Measurements from ENCODE around the gene EHMT1.
A peak's percentile ranks its signal among the peaks of the same experiment; 100 is the strongest.

Gene EHMT1

GRCh38 chr9:137648396-137648795 lies 29.6 kb downstream of the EHMT1 start:
- no peak for DNase-seq

GRCh38 chr9:137649553-137649952 lies 30.7 kb downstream of the EHMT1 start:
- DNase-seq, result no peak

DNA sequence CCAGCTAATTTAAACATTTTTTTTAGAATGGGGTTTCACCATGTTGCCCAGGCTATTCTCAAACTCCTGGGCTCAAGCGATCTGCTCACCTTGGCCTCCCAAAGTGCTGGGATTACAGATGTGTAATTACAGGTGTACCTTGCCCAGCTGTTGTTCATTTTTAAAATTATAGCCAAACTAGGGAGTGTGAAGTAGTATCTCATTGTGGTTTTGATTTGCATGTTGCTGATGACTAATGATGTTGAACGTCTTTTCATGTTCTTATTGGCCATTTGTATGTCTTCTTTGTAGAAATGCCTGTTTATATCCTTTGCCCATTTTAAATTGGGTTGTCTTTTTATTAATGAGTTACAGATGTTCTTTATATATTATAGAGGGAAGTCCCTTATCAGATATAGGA lies 31.5 kb downstream of the EHMT1 start:
- DNase-seq, result no peak

- no peak for DNase-seq
These were observed 32.0 kb downstream of the EHMT1 start for GRCh38 chr9:137650779-137651178.

GRCh38 chr9:137656416-137656815 lies 37.6 kb downstream of the EHMT1 start:
- no peak for DNase-seq

GRCh38 chr9:137657606-137658005 lies 38.8 kb downstream of the EHMT1 start:
- no peak for DNase-seq

GRCh38 chr9:137658781-137659180 lies 40.0 kb downstream of the EHMT1 start:
- no peak for DNase-seq

DNA sequence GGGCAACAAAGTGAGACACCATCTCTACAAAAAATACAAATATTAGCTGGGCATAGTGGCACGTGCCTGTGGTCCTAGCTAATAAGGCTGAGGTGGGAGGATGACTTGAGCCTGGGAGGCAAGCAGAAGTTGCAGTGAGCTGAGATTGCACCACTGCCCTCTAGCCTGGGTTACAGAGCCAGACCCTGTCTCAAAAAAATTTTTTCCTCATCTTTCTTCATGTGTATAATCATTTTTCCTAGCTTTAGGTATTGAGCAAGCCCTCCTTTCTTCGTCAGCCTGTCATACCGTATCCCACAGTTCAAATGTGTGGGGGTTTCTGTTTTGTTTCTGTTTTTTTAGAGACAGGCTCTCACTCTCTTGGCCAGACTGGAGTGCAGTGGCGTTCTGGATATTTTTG lies 41.3 kb downstream of the EHMT1 start:
- DNase-seq, result no peak

DNA sequence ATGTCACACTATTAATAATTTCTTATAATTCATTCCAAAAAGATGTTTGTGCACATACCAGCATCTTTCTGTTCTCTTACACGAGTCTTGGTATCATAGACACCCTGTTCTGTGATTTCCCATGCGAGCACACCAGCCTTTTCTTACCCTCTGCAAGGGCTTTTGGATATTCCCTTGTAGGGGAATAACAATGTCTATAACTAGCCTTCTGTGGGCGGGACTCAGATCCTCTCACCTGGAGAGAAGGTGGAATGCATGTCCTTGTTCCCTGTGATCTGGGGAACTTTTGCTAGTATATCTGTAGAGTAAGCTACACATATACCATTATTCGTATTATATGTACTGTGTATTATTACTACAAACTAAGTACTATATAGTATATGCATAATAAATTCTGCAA lies 44.8 kb downstream of the EHMT1 start:
- DNase-seq, result no peak

GRCh38 chr9:137664676-137665075 lies 45.9 kb downstream of the EHMT1 start:
- DNase-seq, result no peak

DNA sequence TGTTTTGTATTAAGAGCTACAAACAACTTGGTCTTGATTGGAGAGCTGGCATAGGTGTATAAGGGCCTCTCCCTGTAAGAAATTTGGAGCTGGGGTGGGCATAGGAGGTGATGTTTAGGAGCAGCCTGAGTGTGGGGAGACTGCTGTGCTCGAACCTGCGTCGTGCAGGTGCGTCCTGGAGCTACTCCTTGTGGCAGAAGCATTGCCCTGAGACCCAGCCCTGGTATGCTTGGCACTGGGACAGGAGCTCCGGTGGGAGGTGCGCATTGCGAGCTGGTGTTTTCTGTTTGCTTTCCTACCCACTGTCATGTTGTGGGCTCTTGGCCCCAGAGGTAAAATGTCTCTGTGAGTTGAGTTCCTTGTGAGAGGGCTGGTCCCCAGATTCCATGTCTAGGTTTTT lies 46.4 kb downstream of the EHMT1 start:
- no peak for DNase-seq

DNA sequence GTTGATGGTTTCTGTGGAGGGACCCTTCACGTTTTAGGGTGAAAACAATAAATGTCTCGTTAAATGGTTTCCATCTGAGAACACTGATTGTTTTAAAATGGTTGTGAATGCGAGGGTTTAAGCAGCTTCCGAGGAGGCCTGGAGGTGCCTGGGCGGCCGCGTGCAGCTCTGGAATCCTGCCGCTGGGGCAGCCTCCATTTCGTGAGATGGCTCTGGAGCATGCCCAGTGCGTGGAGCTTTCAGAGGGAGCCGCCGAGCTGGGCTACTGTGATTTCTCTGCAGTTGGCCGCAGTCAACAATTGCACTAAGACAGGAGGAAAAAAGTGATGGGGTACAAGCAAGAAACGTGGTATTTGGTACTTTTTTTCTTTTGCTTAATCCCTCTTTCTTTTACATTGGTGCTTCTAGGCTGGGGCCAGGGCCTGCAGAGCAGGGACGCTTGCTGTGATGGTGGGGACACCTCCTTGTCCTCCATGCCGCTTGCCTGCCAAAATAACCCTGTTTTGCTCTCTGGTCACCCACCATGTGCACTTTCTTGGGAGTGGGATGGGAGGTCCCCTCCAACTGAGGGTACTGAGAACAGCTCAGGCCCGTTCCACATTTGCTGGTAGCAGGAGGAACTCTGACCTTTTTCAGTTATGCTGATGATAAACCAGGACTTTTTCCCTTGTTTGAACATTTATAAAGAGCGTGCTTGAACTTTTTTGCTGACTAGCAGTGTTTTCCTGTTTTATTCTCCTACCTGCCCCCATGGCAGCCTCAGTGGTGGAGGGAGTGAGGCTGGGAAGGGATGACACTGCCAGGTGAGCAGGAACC lies 47.1 kb downstream of the EHMT1 start:
- no peak for DNase-seq

DNA sequence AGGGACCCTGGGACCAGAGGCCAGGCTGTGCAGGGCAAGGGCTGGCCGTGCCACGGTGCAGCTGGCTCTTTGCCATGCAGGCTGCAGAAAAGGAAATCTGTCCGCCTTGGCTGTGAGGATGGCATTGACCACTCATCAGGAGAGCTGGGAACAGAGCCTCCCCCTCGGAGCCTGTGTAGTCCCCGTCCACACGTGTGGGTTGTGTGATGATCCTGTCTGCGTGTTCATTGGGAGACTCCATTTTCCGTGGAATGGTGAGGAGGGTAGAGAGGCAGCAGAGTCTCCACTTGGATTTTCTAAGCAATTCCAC lies 47.7 kb downstream of the EHMT1 start:
- DNase-seq, result no peak

- DNase-seq, result no peak
These were observed 48.3 kb downstream of the EHMT1 start for GRCh38 chr9:137666955-137667670.

GRCh38 chr9:137668203-137668602 lies 49.4 kb downstream of the EHMT1 start:
- DNase-seq, result no peak

DNA sequence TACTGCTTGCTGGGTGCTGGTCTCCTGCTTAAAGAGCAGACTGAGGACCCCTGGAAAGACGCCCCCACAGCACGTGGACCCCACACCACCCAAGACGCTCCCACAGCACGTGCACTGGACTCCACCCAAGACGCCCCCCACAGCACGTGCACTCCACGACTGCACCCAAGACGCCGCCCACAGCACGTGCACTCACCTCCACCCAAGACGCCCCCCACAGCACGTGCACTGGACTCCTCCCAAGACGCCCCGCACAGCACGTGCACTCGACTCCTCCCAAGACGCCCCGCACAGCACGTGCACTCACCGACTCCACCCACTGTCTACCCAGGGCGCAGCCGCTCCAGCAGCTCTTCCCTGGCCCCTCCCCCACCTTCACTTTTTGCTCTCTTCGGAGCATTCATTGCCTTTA lies 50.5 kb downstream of the EHMT1 start:
- DNase-seq, result no peak

DNA sequence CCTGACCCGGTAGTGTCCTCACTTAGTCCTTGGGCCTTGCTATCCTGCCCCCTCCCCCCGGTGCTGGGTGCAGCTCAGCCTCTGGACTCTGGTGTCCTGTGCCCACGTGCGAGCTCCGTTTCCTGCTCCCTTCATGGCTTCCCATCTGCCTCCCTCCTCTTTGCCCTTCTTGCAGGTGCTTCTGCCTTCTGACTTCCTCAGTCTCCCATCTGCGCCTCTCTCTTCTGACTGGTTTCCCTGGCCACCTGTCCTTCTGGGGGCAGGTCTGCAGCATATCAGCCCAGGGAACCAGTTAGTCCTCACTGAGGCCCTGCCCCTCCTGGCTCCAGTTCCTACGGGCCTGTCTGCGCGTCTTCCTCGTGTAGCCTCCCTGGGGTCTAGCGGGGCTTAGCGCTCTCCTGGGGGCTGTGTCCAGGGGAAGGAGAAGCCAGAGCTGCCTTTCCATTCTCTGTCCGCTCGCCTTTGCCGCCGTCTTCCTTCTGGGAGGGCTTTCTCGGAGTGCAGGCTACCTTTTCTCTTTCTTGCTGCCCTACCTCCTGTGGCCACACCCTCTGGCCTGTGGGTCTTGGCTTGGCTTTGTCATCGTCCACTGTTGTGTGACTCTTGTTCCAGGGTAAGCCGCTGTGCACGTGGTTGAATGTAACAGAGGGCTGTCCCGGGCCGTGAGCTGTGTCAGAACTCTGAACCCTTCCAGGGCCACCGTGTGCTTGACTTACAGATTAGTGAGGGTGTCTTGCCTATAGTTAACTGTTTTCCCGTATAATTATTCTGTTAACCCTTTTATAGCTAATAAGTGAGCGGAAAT lies 51.8 kb downstream of the EHMT1 start:
- no peak for DNase-seq

DNA sequence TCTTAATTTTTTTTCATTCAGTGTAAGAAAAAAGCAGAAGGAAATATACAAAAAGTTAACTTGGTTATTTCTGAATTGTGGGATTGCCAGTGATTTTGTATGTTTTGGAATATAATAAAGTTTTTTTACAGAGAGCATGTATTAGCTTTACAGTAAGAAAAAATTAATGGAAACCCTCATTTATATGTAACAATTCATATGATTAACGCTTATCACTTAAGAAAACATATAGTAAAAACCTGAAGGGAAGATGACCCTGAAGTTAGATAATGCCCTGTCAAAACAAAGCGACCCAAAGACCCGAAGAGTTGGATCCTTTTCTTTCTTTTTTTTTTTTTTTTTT lies 52.4 kb downstream of the EHMT1 start:
- no peak for DNase-seq

DNA sequence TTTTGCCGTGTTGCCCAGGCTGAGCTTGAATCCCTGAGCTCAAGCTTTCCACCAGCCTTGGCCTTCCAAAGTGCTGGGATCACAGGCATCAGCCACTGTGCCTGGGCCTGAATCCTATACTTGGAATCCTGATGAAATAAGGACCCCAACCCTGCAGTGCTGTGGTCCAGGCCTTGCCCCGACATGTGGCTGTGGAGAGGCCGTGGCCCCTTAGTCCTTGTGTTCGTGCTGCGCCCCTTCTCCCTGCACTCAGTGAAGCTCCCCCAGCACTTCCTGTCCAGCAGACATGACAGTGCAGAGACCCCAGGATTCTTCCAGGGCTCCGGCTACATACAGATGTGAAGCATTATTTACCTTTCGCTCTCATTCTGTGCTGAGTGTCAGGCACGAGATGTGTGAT lies 52.9 kb downstream of the EHMT1 start:
- no peak for DNase-seq

GRCh38 chr9:137672907-137673791 lies 54.3 kb downstream of the EHMT1 start:
- DNase-seq, result peak; percentile 41

- DNase-seq, result no peak
These were observed 55.1 kb downstream of the EHMT1 start for GRCh38 chr9:137673886-137674285.

DNA sequence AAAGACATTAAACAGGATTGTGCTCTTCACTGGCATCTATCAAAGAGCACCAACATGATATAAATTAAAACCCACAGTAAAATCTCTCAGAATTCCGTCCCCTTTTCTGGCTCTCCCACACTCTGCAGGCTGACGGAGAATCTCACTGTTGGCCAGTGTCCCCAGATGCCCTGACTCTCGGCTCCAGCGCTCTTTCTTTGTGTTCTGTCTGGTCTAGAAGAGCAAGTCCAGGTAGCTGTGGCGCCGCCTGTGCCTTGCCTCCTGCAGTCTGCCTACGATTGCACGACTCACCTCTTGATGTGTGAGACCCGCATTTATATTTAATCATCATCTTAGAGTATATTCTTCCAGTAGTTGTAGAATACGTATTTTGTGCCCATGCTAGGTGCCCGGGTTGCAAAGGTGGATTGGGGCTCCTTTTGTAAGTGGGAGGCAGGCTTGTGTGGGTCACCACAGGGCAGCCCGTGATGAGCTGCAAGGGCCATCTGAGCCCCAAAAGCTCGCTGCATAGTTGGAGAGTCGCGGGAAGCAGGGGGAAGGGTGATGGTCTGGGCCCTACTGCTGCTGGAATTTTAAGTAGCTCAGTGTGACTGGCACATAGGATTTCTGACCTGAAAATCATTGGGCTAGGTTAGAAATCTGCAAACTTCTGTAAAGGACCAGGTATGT lies 55.6 kb downstream of the EHMT1 start:
- DNase-seq, result no peak

DNA sequence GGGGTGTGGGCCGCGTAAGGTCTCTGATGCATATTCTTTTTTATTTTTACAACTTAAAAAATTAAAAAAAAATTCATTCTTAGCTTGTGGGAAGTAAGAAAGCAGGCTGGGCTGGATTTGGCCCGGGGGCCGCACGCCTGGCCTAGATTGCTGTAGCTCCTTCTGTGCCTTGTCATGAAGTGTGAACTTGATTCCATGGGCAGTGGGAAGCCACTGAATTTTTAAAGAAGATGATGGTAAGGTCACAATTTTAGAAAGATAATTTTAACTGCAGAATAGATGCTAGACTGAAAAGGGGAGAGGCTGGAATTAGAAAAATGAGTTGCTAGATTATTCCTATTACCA lies 56.1 kb downstream of the EHMT1 start:
- no peak for DNase-seq
